B cell (primary cell): ENCODE results near the gene ABHD14A. TPM values are rescaled to one million over a fixed set of nuclear protein-coding genes. Genes with fewer than 3 reads are reported as not detected.

Source experiments
- ATAC-seq: fragments of 200-7000 bp; cut with Tn5 transposase; one replicate; pipeline ENCODE4 v1.10.0; 2021; ENCODE audit warnings: low read depth, mild to moderate bottlenecking, moderate number of reproducible peaks, moderate library complexity
- CTCF ChIA-PET: fragments of 350-600 bp; sonication (Branson Sonifier 250); formaldehyde crosslinking; loops from one replicate; lab custom pipeline; 2021; ENCODE audit warnings: antibody characterized with exemption, inconsistent platforms; lab: Charles Lee
- POLR2A ChIA-PET: fragments of 350-600 bp; sonication (Branson Sonifier 250); formaldehyde crosslinking; loops from one replicate; lab custom pipeline; 2021; ENCODE audit warnings: antibody characterized with exemption; lab: Charles Lee
- DNase-seq: peaks from one replicate; pipeline ENCODE4 v3.0.0; 2013
- H2AFZ ChIP-seq: 2 replicates; pipeline ENCODE4 v1.6.1; 2012; ENCODE audit warnings: mild to moderate bottlenecking, low read depth, low read length; ENCODE audit not compliant: insufficient read depth, poor library complexity, severe bottlenecking
- H3K27ac ChIP-seq, 2 donors: 1 replicate in 1 of 2; 2 replicates in 1 of 2; pipeline ENCODE4 v1.5.1; 2012 to 2013; ENCODE audit warnings: low read length in 2 of 2, mild to moderate bottlenecking in 2 of 2, moderate library complexity in 1 of 2
- H3K27me3 ChIP-seq, 4 experiments: fragments of 200-600 bp in 1 of 4; sonication (generic) in 1 of 4; replicated peaks in 1 of 4; 1 replicate in 2 of 4; 2 replicates in 2 of 4; pipeline versions ENCODE4 v1.6.1 to v1.7.0; 2013 to 2016; ENCODE audit warnings: low read length in 3 of 4, mild to moderate bottlenecking in 2 of 4, mixed read lengths in 1 of 4, moderate library complexity in 1 of 4; ENCODE audit not compliant: insufficient read depth in 4 of 4, control insufficient read depth in 3 of 4; ENCODE audit errors: control extremely low read depth in 1 of 4
- H3K36me3 ChIP-seq, 2 experiments: replicated peaks in 1 of 2; 1 replicate in 1 of 2; 2 replicates in 1 of 2; pipeline versions ENCODE4 v1.6.1 to v1.7.1; 2013; ENCODE audit warnings: low read length in 1 of 2; ENCODE audit not compliant: insufficient read depth in 2 of 2, control insufficient read depth in 1 of 2; ENCODE audit errors: control extremely low read depth in 1 of 2, extremely low read depth in 1 of 2
- H3K4me1 ChIP-seq, 2 donors: fragments of 200-600 bp in 1 of 2; sonication (generic) in 1 of 2; 1 replicate in 1 of 2; 2 replicates in 1 of 2; pipeline versions ENCODE4 v1.5.1 to v1.6.1; 2013 to 2017; ENCODE audit warnings: low read length in 2 of 2; ENCODE audit not compliant: control insufficient read depth in 2 of 2, insufficient read depth in 2 of 2
- H3K4me2 ChIP-seq: replicated peaks from 2 replicates; pipeline ENCODE3; 2012; ENCODE audit warnings: mild to moderate bottlenecking, low read depth, low read length; ENCODE audit not compliant: poor library complexity, severe bottlenecking
- H3K4me3 ChIP-seq, 5 experiments: fragments of 200-600 bp in 1 of 5; sonication (generic) in 1 of 5; 1 replicate in 3 of 5; 2 replicates in 2 of 5; pipeline versions ENCODE4 v1.5.1 to v1.7.0; 2011 to 2016; ENCODE audit warnings: low read length in 4 of 5, mild to moderate bottlenecking in 4 of 5, low read depth in 2 of 5, control low read depth in 1 of 5, moderate library complexity in 1 of 5; ENCODE audit not compliant: insufficient read depth in 1 of 5; ENCODE audit errors: control extremely low read depth in 1 of 5, extremely low read depth in 1 of 5
- H3K79me2 ChIP-seq: fragments of 200-600 bp; sonication (generic); one replicate; pipeline ENCODE4 v1.6.0; 2016; ENCODE audit warnings: low read length; ENCODE audit not compliant: control insufficient read depth, insufficient read depth
- H3K9ac ChIP-seq: fragments of 200-600 bp; sonication (generic); 2 replicates; pipeline ENCODE4 v1.6.1; 2017; ENCODE audit warnings: mild to moderate bottlenecking, low read length, moderate library complexity
- H3K9me3 ChIP-seq, 3 donors: one replicate each; pipeline versions ENCODE4 v1.6.1 to v1.7.1; 2013; ENCODE audit warnings: low read length in 2 of 3; ENCODE audit not compliant: control insufficient read depth in 2 of 3, insufficient read depth in 1 of 3; ENCODE audit errors: control extremely low read depth in 1 of 3
- H4K20me1 ChIP-seq: 2 replicates; pipeline ENCODE4 v1.6.0; 2012; ENCODE audit warnings: mild to moderate bottlenecking, low read length; ENCODE audit not compliant: insufficient read depth, control insufficient read depth, poor library complexity, severe bottlenecking
- H3K27ac Mint-ChIP-seq: one replicate; pipeline ENCODE4 v1.8.0; 2021; ENCODE audit warnings: mixed read lengths
- H3K27me3 Mint-ChIP-seq: one replicate; pipeline ENCODE4 v1.8.0; 2021; ENCODE audit warnings: mixed read lengths
- H3K4me1 Mint-ChIP-seq: one replicate; pipeline ENCODE4 v1.8.0; 2021; ENCODE audit warnings: mixed read lengths
- H3K4me3 Mint-ChIP-seq: one replicate; pipeline ENCODE4 v1.8.0; 2021; ENCODE audit warnings: mixed read lengths
- H3K9me3 Mint-ChIP-seq: one replicate; pipeline ENCODE4 v1.8.0; 2022; ENCODE audit warnings: mixed read lengths; ENCODE audit not compliant: insufficient read depth
- EZH2 ChIP-seq: IDR thresholded peaks from 2 replicates; pipeline ENCODE4 v1.6.1; 2012; ENCODE audit warnings: borderline replicate concordance, low read depth, mild to moderate bottlenecking, moderate library complexity, low read length; ENCODE audit not compliant: insufficient read depth, poor library complexity, severe bottlenecking
- WGBS: methylation state at CpG from one replicate; pipeline ENCODE4 v1.1.5; 2013; ENCODE audit warnings: missing lambda C conversion rate; ENCODE audit not compliant: insufficient coverage; 5-methylcytosine and 5-hydroxymethylcytosine counted together
- intact Hi-C: fragments of 100-400 bp; cut with micrococcal nuclease; formaldehyde crosslinking; loops from one replicate; pipeline ENCODE4 v1.10.0; 2022
- polyA plus RNA-seq: library from polyadenylated mRNA; depleted of rRNA; stranded (reverse); fragments of >200 nt; gene quantifications from 2 replicates; pipeline ENCODE4 v1.2.3, GENCODE V29; 2012
- total RNA-seq, 2 donors: library from RNA; stranded (reverse); fragments of 120-200 nt in 1 of 2; gene quantifications; 1 replicate in 1 of 2; 2 replicates in 1 of 2; pipeline versions ENCODE4 v1.2.3 to v1.2.4, GENCODE V29; 2013 to 2022
- TF ChIP-seq, protein P1 (sequence below): fragments of 200-600 bp; IDR thresholded peaks from one replicate; pipeline ENCODE4 v1.8.0; 2022; ENCODE audit warnings: antibody characterized with exemption, mild to moderate bottlenecking

Gene ABHD14A
- total and polyA plus RNA-seq, 2 donors (not counting 1 experiment from before 2014, with no cell fraction given) = 11.9 to 28.8 TPM

DNA sequence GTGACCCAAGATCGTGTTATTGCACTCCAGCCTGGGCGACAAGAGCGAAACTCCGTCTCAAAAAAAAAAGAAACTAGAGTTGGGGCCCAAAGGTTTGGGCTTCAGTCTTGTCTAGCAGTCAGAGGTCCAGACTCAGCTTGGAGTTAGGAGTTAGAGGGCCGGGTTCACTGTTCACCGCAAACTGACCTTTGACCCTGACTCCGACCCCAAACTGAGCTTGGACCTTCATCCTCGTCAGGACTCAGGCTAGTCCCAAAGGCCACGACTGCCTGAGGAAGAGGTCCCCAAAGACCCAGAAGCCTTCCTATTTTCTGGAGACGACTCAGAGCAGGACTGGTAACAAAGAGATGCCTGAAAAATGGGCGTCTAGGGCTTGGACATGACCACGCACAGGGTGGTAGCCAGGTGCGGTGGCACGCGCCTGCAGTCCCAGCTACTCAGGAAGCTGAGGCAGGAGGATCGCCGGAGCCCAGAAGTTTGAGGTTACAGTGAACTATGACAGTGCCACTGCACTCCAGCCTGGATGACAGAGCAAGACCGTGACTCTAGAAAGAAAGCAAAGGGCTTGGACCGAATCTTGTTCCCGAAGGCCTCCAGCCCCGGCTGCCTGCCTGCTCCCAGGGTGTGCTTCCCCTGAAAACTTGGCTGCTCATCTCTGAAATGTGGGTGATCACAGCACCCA is 43.6 kb downstream of the ABHD14A start:
- intact Hi-C loops = no loop called here
- Mint-ChIP-seq H3K4me1 (peaks cover 8% of the 10 kb centered on the region), H3K27ac (no peak overlapping the region)

More for the DNA sequence above, 43.6 kb downstream of the ABHD14A start:
- H3K9ac ChIP-seq = no peak overlapping the region
- no peak overlapping the region for H3K27ac ChIP-seq
- Mint-ChIP-seq H3K4me3 (no peak overlapping the region), H3K27me3 (peaks cover 3% of the 10 kb centered on the region), H3K9me3 (no peaks in the 10 kb centered on the region)
- H3K9me3 ChIP-seq = no peaks in the 10 kb centered on the region
- WGBS = 93% methylated on average over 21 of the region's 21 CpGs
- H2AFZ ChIP-seq = no peak overlapping the region
- no peak overlapping the region for H3K4me3 ChIP-seq
- H3K27me3 ChIP-seq = peaks cover 0 to 3% (median 0%) of the 10 kb centered on the region in 4 experiments
- H4K20me1 ChIP-seq = no peaks in the 10 kb centered on the region
- TF ChIP-seq EZH2 = no peak
- TF ChIP-seq, protein P1, sequence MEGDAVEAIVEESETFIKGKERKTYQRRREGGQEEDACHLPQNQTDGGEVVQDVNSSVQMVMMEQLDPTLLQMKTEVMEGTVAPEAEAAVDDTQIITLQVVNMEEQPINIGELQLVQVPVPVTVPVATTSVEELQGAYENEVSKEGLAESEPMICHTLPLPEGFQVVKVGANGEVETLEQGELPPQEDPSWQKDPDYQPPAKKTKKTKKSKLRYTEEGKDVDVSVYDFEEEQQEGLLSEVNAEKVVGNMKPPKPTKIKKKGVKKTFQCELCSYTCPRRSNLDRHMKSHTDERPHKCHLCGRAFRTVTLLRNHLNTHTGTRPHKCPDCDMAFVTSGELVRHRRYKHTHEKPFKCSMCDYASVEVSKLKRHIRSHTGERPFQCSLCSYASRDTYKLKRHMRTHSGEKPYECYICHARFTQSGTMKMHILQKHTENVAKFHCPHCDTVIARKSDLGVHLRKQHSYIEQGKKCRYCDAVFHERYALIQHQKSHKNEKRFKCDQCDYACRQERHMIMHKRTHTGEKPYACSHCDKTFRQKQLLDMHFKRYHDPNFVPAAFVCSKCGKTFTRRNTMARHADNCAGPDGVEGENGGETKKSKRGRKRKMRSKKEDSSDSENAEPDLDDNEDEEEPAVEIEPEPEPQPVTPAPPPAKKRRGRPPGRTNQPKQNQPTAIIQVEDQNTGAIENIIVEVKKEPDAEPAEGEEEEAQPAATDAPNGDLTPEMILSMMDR = no peak
- POLR2A ChIA-PET = no interaction called here
- no peaks in the 10 kb centered on the region for H3K79me2 ChIP-seq
- no peak overlapping the region for H3K4me2 ChIP-seq
- H3K4me1 ChIP-seq = peaks cover under 1 to 4% of the 10 kb centered on the region in 2 donors
- no peaks in the 10 kb centered on the region for H3K36me3 ChIP-seq
- ATAC-seq (no peak), DNase-seq (no peak)
- CTCF ChIA-PET = interaction anchor here (0.7 kb wide), 1 partner anchor 357 kb away, joined by 3 read pairs; no protein-coding TSS in a partner anchor
